PC-3 (cell line): ENCODE results near the gene ADAMTSL2. TPM values are rescaled to one million over a fixed set of nuclear protein-coding genes. Genes with fewer than 3 reads are reported as not detected.
"Not testable (repeated sequence)": the region's sequence is repeated elsewhere in the genome, so short reads cannot be mapped to it uniquely, and the experiment has no call there.

ENCODE experiments used
- ATAC-seq: fragments of 200-7000 bp; cut with Tn5 transposase; 2 replicates; pipeline ENCODE4 v1.9.1; 2020; ENCODE audit warnings: mild to moderate bottlenecking, moderate library complexity
- BruUV-seq: library from RNA; stranded (reverse); fragments of 400-500 nt; replicated peaks from 2 replicates; lab custom pipeline; 2021; lab: Mats Ljungman, UMichigan
- CTCF ChIA-PET: fragments of 300-600 bp; sonication (Branson Sonifier 250); formaldehyde crosslinking; loops from one replicate; lab custom pipeline; 2022; ENCODE audit warnings: antibody characterized with exemption; lab: Charles Lee
- POLR2A ChIA-PET: fragments of 300-600 bp; sonication (Branson Sonifier 250); formaldehyde crosslinking; loops from one replicate; lab custom pipeline; 2022; ENCODE audit warnings: antibody characterized with exemption; ENCODE audit not compliant: unreplicated experiment; lab: Charles Lee
- DNase-seq: peaks from one replicate; pipeline ENCODE4 v3.0.0-alpha.2; 2015
- H2AFZ ChIP-seq: fragments of 300-600 bp; sonication (generic); 2 replicates; pipeline ENCODE4 v1.6.0; 2016; ENCODE audit warnings: antibody characterized with exemption, low read length
- H3F3A ChIP-seq: fragments of 300-600 bp; sonication (generic); one replicate; pipeline ENCODE4 v1.6.0; 2017; ENCODE audit warnings: antibody characterized with exemption, low read length, control low read depth, mild to moderate bottlenecking; ENCODE audit not compliant: unreplicated experiment
- H3K27ac ChIP-seq: fragments of 300-600 bp; sonication (generic); 2 replicates; pipeline ENCODE4 v1.5.1; 2016; ENCODE audit warnings: mild to moderate bottlenecking, low read length
- H3K27me3 ChIP-seq: fragments of 300-600 bp; sonication (generic); 2 replicates; pipeline ENCODE4 v1.6.1; 2016; ENCODE audit warnings: low read length, mixed read lengths
- H3K36me3 ChIP-seq: fragments of 300-600 bp; sonication (generic); 2 replicates; pipeline ENCODE4 v1.6.1; 2016; ENCODE audit warnings: low read depth, mixed run types, low read length, mixed read lengths
- H3K4me1 ChIP-seq: fragments of 300-600 bp; sonication (generic); 2 replicates; pipeline ENCODE4 v1.5.1; 2016; ENCODE audit warnings: low read length; ENCODE audit not compliant: insufficient read depth
- H3K4me2 ChIP-seq: fragments of 300-600 bp; sonication (generic); 2 replicates; pipeline ENCODE4 v1.6.0; 2016; ENCODE audit warnings: low read length
- H3K4me3 ChIP-seq: fragments of 300-600 bp; sonication (generic); 2 replicates; pipeline ENCODE4 v1.5.1; 2016; ENCODE audit warnings: mild to moderate bottlenecking, low read length, mixed read lengths
- H3K79me2 ChIP-seq: fragments of 300-600 bp; sonication (generic); 2 replicates; pipeline ENCODE4 v1.6.1; 2017; ENCODE audit warnings: low read length, mixed read lengths
- H3K9ac ChIP-seq: fragments of 300-600 bp; sonication (generic); 2 replicates; pipeline ENCODE4 v1.6.0; 2016; ENCODE audit warnings: mild to moderate bottlenecking, low read length
- H3K9me2 ChIP-seq: fragments of 300-600 bp; sonication (generic); replicated peaks from 2 replicates; pipeline ENCODE4 v1.6.1; 2016; ENCODE audit warnings: mixed run types, low read length, mixed read lengths
- H3K9me3 ChIP-seq: fragments of 300-600 bp; sonication (generic); 2 replicates; pipeline ENCODE4 v1.6.1; 2016; ENCODE audit warnings: low read length, mixed read lengths
- H4K20me1 ChIP-seq: fragments of 300-600 bp; sonication (generic); 2 replicates; pipeline ENCODE4 v1.6.1; 2016; ENCODE audit warnings: low read length, mixed read lengths
- EZH2 ChIP-seq: fragments of 300-600 bp; sonication (generic); IDR thresholded peaks from one replicate; pipeline ENCODE4 v1.6.1; 2017; ENCODE audit warnings: antibody characterized with exemption, mild to moderate bottlenecking, low read length; ENCODE audit not compliant: unreplicated experiment
- EZH2phosphoT487 ChIP-seq: fragments of 300-600 bp; sonication (generic); IDR thresholded peaks from 2 replicates; pipeline ENCODE4 v1.6.1; 2018; ENCODE audit warnings: mild to moderate bottlenecking, antibody characterized with exemption, low read length, borderline replicate concordance
- intact Hi-C: fragments of 100-400 bp; cut with micrococcal nuclease; formaldehyde crosslinking; loops from 2 replicates; pipeline ENCODE4 v1.9.0; 2023
- total RNA-seq: library from RNA; depleted of rRNA; stranded (reverse); fragments of >200 nt; gene quantifications from 2 replicates; pipeline ENCODE4 v1.2.3, GENCODE V29; 2014
- TF ChIP-seq, protein P1 (sequence below): fragments of 300-600 bp; sonication (generic); conservative IDR thresholded peaks from 2 replicates; pipeline ENCODE4 v1.5.1; 2017; ENCODE audit warnings: antibody characterized with exemption, low read depth, mild to moderate bottlenecking, low read length

ADAMTSL2 gene
- total RNA-seq, 1 experiment from 2014 or later: not detected

- Histone ChIP-seq H3K79me2 (no peaks in the 10 kb centered on the region), H3K36me3 (no peaks in the 10 kb centered on the region), H3K9me2 (no peaks in the 10 kb centered on the region), H3K9ac (no peak overlapping the region), H4K20me1 (no peaks in the 10 kb centered on the region), H3F3A (no peaks in the 10 kb centered on the region), H3K27me3 (no peaks in the 10 kb centered on the region), H3K27ac (no peak overlapping the region), H3K4me2 (peak overlapping the region; percentile 51; the same call in 1 of the 2 replicates), H3K4me3 (no peak overlapping the region), H3K4me1 (peaks cover 5% of the 10 kb centered on the region), H3K9me3 (no peaks in the 10 kb centered on the region), H2AFZ (no peak overlapping the region)
- ATAC-seq (peak; percentile 59; the same call in 1 of the 2 replicates), DNase-seq (peak; percentile 16)
- ChIA-PET CTCF (no interaction called here), POLR2A (no interaction called here)
- intact Hi-C loops: no loop called here
- TF ChIP-seq EZH2: no peak
- TF ChIP-seq, protein P1, sequence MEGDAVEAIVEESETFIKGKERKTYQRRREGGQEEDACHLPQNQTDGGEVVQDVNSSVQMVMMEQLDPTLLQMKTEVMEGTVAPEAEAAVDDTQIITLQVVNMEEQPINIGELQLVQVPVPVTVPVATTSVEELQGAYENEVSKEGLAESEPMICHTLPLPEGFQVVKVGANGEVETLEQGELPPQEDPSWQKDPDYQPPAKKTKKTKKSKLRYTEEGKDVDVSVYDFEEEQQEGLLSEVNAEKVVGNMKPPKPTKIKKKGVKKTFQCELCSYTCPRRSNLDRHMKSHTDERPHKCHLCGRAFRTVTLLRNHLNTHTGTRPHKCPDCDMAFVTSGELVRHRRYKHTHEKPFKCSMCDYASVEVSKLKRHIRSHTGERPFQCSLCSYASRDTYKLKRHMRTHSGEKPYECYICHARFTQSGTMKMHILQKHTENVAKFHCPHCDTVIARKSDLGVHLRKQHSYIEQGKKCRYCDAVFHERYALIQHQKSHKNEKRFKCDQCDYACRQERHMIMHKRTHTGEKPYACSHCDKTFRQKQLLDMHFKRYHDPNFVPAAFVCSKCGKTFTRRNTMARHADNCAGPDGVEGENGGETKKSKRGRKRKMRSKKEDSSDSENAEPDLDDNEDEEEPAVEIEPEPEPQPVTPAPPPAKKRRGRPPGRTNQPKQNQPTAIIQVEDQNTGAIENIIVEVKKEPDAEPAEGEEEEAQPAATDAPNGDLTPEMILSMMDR: no peak
- no peak for TF ChIP-seq EZH2phosphoT487
- BruUV-seq: no TSS peak
Measured at GRCh38 chr9:133563291-133563796, 28.8 kb downstream of the ADAMTSL2 start.

GRCh38 chr9:133563814-133564213 lies 29.3 kb downstream of the ADAMTSL2 start:
- H3K4me3 ChIP-seq, H4K20me1 ChIP-seq, H3F3A ChIP-seq, POLR2A ChIA-PET, H3K36me3 ChIP-seq, H3K27ac ChIP-seq, H3K9me3 ChIP-seq, DNase-seq, H3K79me2 ChIP-seq, BruUV-seq, H2AFZ ChIP-seq, ATAC-seq, H3K27me3 ChIP-seq, H3K4me1 ChIP-seq, CTCF ChIA-PET, intact Hi-C loops, H3K9ac ChIP-seq, H3K9me2 ChIP-seq, H3K4me2 ChIP-seq: not testable (repeated sequence)

- no peaks in the 10 kb centered on the region for H3K9me3 ChIP-seq
- no peak overlapping the region for H3K27ac ChIP-seq
- no peaks in the 10 kb centered on the region for H3K4me1 ChIP-seq
- no peaks in the 10 kb centered on the region for H3F3A ChIP-seq
- H4K20me1 ChIP-seq: no peaks in the 10 kb centered on the region
- no peak for ATAC-seq
- no TSS peak for BruUV-seq
- ChIA-PET CTCF (no interaction called here), POLR2A (no interaction called here)
- H3K4me2 ChIP-seq: no peak overlapping the region
- no peaks in the 10 kb centered on the region for H3K27me3 ChIP-seq
- H3K9ac ChIP-seq: no peak overlapping the region
- TF ChIP-seq EZH2 (no peak), EZH2phosphoT487 (no peak)
- TF ChIP-seq, protein P1: no peak
- no peak for DNase-seq
- H3K9me2 ChIP-seq: no peaks in the 10 kb centered on the region
- no peak overlapping the region for H3K4me3 ChIP-seq
- intact Hi-C loops: no loop called here
- H2AFZ ChIP-seq: no peak overlapping the region
- H3K36me3 ChIP-seq: no peaks in the 10 kb centered on the region
- H3K79me2 ChIP-seq: no peaks in the 10 kb centered on the region
Measured at GRCh38 chr9:133564451-133565116, 30.1 kb downstream of the ADAMTSL2 start.
